Measurements from ENCODE around the gene SERPINB12. TPM values are rescaled to one million over a fixed set of nuclear protein-coding genes. Genes with fewer than 3 reads are reported as not detected.

Gene SERPINB12
- total RNA-seq, result 10 to 100 TPM in 1 of 4 donors, 1 to 10 TPM in 1, under 1 TPM in 1, not detected in 1; 0.76 to 13.2 (median 1.5) TPM

DNA sequence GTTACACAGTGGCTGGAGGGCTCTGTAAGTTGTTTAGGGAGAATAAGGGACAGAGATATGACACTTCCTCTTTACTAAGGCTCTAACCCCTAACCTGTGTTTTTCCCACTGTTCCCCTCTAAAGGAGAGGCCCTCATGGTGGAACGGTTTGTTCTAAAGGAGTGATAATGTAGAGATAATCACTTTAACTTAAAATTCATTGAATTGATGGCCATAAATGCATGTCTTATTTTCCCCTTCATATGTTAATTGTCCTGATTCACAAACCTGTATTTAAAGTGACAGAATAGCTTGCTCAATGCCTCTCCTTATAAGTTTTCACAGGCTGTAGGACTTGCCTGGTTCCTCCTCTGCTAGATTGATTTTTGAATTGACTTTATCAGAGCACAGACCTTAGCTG, at the start of gene SERPINB12:
Gene SERPINB12, plus strand, starts transcription at position 301 of the 400 bp plus-strand sequence. CDS start 13,791 bp downstream, outside the sequence.
- intact Hi-C loops (cut with DNase I), result no loop called here
- Histone ChIP-seq H3K4me3 (no peak within 1 kb of the TSS), H3K36me3 (no peaks in the 10 kb centered on the region), H3K4me1 (no peaks in the 10 kb centered on the region), H3K9me3 (no peaks in the 10 kb centered on the region), H3K27ac (no peak within 1 kb of the TSS), H3K27me3 (no peaks in the 10 kb centered on the region)
- TF ChIP-seq, protein P1, sequence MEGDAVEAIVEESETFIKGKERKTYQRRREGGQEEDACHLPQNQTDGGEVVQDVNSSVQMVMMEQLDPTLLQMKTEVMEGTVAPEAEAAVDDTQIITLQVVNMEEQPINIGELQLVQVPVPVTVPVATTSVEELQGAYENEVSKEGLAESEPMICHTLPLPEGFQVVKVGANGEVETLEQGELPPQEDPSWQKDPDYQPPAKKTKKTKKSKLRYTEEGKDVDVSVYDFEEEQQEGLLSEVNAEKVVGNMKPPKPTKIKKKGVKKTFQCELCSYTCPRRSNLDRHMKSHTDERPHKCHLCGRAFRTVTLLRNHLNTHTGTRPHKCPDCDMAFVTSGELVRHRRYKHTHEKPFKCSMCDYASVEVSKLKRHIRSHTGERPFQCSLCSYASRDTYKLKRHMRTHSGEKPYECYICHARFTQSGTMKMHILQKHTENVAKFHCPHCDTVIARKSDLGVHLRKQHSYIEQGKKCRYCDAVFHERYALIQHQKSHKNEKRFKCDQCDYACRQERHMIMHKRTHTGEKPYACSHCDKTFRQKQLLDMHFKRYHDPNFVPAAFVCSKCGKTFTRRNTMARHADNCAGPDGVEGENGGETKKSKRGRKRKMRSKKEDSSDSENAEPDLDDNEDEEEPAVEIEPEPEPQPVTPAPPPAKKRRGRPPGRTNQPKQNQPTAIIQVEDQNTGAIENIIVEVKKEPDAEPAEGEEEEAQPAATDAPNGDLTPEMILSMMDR (IDR thresholded peaks at IDR 0.05), result no peak
- TF ChIP-seq POLR2A (IDR thresholded peaks at IDR 0.05), result no peak
- WGBS, 2 donors, result 75 to 85% methylated on average over 1 of the region's 1 CpG
- DNase-seq, result no peak

DNA sequence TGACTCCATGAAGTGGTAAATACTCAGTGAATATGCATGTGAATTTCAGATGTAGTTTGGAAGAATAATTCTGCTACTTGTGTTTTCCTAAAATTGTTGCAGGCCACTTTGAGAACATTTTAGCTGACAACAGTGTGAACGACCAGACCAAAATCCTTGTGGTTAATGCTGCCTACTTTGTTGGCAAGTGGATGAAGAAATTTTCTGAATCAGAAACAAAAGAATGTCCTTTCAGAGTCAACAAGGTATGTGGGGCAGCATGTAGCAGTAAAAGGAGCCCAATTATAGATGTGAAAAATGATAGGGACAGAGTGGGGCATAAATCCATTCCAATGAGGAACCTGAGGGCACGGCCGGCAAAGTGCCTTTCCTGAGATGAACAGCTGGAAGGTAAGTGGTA, 49.3 kb upstream of the SERPINB12 start:
- TF ChIP-seq POLR2A (IDR thresholded peaks at IDR 0.05), result no peak
- TF ChIP-seq, protein P1 (IDR thresholded peaks at IDR 0.05), result no peak
- no peak overlapping the region for H3K27ac ChIP-seq
- H3K4me3 ChIP-seq, result no peak overlapping the region
- peaks cover 0 to 100% (median 17%) of the 10 kb centered on the region in 3 donors for H3K36me3 ChIP-seq
- intact Hi-C loops (cut with DNase I), result no loop called here
- H3K4me1 ChIP-seq, result peaks cover 0 to 6% (median 0%) of the 10 kb centered on the region in 3 donors
- H3K27me3 ChIP-seq, result no peaks in the 10 kb centered on the region
- 69 to 71% methylated on average over 3 of the region's 3 CpGs for WGBS, 2 donors
- no peak for DNase-seq
- no peaks in the 10 kb centered on the region for H3K9me3 ChIP-seq

DNA sequence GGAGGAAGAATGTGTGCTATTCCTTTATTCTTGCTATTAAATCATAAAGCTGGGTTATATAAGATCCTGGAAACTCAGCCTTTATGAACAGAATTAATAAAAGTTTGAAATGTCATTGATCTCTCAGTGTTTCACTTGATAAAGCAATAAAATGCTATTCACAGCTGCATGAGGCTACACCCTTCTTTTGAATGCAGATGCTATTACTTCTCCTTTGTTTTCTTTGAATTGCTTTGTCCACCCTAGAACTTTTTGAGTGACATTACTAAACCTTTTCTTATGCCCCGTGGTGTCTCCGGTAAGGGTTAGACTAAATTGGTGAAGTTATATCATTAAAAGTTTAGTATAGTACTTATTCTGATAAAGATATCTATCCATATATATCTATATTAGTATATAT, 46.5 kb upstream of the SERPINB12 start:
- no peaks in the 10 kb centered on the region for H3K27me3 ChIP-seq
- peaks cover 6 to 100% (median 9%) of the 10 kb centered on the region in 3 donors for H3K36me3 ChIP-seq
- no peak overlapping the region for H3K27ac ChIP-seq
- H3K9me3 ChIP-seq, result no peaks in the 10 kb centered on the region
- 85 to 91% methylated on average over 2 of the region's 2 CpGs for WGBS, 2 donors
- H3K4me3 ChIP-seq, result no peak overlapping the region
- intact Hi-C loops (cut with DNase I), result no loop called here
- TF ChIP-seq, protein P1 (IDR thresholded peaks at IDR 0.05), result no peak
- no peak for TF ChIP-seq POLR2A (IDR thresholded peaks at IDR 0.05)
- no peak for DNase-seq
- no peaks in the 10 kb centered on the region for H3K4me1 ChIP-seq

- TF ChIP-seq, protein P1 (IDR thresholded peaks at IDR 0.05), result peak in 5 of 6 experiments; percentile 40 to 61 (median 46)
- TF ChIP-seq POLR2A (IDR thresholded peaks at IDR 0.05), result no peak
Observed at GRCh38 chr18:63505566-63506335, 36.4 kb upstream of the SERPINB12 start.

DNA sequence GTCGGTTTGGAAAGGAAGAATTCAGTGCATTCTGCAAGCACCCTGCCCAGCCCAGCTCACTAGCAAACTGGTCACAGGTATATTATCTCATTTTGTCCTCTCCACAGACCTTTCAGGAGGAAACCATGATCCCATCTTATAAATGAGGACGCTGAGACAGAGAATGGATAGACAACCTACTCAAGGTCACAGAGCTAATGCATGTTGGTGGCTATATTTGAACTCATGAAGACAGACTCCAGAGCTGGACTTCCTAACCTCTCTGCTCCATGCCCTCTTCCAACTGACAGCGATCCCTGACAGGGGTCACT, 35.9 kb upstream of the SERPINB12 start:
- intact Hi-C loops (cut with DNase I), result no loop called here

More at GRCh38 chr18:63505566-63506335, 36.4 kb upstream of the SERPINB12 start:
- WGBS, 2 donors, result 45 to 63% methylated on average over 2 of the region's 2 CpGs
- Histone ChIP-seq H3K4me1 (peaks cover 0 to 12% (median 0%) of the 10 kb centered on the region in 3 donors), H3K9me3 (no peaks in the 10 kb centered on the region), H3K27me3 (no peaks in the 10 kb centered on the region), H3K4me3 (no peak overlapping the region), H3K27ac (no peak overlapping the region), H3K36me3 (peaks cover 0 to 41% (median under 1%) of the 10 kb centered on the region in 3 donors)
- intact Hi-C loops (cut with DNase I), result no loop called here
- DNase-seq, result no peak

More for the DNA sequence above, 35.9 kb upstream of the SERPINB12 start:
- 64 to 67% methylated on average over 2 to 3 of the region's 3 CpGs for WGBS, 2 donors
- Histone ChIP-seq H3K9me3 (no peaks in the 10 kb centered on the region), H3K27me3 (no peaks in the 10 kb centered on the region), H3K4me1 (peaks cover 0 to 16% (median 0%) of the 10 kb centered on the region in 3 donors), H3K4me3 (no peak overlapping the region), H3K36me3 (peaks cover 0 to 36% (median 0%) of the 10 kb centered on the region in 3 donors), H3K27ac (no peak overlapping the region)
- no peak for DNase-seq
- TF ChIP-seq, protein P1 (IDR thresholded peaks at IDR 0.05), result no peak
- TF ChIP-seq POLR2A (IDR thresholded peaks at IDR 0.05), result no peak
